NOMO-1 treated with dmso at 0.1 percent for 144 hours (cell line): ENCODE data around the gene ZC3H4.

ENCODE experiments used
- DNase-seq: peaks from one replicate; lab custom pipeline; 2025; ENCODE audit not compliant: unreplicated experiment; lab: John Stamatoyannopoulos, UW

Gene ZC3H4

DNA sequence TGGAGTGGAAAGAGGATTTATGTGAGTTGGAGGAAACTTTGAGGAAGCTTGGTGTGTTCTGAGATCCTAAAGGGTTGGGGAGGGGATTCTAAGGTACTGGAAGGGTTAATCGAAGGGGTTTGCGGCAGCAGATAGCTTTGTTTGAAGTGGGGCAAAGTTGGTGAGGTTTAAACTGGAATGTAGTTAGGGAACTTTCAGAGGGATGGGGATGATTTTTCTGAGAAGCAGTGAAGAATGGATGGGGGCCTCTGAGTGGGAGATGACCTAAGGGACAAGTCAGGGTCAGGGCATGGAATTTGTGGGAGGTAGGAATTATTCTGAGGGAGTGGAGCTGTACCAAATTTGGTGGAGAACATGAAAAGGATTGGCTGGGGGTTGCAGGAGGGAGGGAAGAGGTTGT is 21.0 kb upstream of the ZC3H4 start:
- DNase-seq: no peak

DNA sequence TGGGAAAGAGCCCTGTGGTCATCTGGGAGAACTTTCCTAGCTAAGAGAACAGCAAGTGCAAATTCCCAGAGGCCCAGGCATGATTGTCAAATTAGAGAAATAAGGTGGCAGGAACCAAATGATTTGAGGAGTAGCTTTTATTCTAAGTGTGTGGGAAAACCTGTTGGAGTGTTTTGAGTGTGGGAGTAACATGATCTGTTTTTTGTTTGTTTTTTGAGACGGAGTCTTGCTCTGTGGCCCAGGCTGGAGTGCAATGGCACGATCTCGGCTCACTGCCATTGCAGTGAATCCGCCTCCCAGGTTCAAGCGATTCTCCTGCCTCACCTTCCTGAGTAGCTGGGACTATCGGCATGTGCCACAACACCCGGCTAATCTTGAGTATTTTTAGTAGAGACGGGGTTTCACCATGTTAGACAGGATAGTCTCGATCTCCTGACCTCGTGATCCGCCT is 19.5 kb upstream of the ZC3H4 start:
- DNase-seq: no peak

DNA sequence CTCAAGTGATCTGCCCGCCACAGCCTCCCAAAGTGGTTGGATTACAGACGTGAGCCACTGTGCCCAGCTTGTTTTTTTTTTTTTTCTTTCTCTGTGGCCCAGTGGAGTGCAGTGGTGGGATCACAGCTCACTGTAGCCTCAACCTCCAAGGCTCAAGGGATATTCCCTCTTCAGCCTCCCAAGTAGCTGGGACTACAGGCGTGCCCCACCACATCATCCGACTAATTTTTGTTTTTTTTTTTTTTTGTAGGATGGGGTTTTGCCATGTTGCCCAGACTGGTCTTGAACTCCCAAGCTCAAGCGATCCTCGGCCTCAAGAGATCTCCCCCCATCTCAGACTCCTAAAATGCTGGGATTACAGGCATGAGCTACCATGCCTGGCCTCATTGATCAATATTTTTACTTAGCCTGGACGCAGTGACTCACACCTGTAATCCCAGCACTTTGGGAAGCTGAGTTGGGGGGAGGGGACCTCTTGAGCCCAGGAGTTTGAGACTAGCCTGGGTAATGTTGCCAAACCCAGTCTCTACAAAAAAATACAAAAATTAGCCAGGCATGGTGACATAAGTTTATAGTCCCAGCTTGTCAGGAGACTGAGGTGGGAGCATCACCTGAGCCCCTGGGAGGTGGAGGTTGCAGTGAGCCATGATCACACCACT is 18.7 kb upstream of the ZC3H4 start:
- no peak for DNase-seq

DNA sequence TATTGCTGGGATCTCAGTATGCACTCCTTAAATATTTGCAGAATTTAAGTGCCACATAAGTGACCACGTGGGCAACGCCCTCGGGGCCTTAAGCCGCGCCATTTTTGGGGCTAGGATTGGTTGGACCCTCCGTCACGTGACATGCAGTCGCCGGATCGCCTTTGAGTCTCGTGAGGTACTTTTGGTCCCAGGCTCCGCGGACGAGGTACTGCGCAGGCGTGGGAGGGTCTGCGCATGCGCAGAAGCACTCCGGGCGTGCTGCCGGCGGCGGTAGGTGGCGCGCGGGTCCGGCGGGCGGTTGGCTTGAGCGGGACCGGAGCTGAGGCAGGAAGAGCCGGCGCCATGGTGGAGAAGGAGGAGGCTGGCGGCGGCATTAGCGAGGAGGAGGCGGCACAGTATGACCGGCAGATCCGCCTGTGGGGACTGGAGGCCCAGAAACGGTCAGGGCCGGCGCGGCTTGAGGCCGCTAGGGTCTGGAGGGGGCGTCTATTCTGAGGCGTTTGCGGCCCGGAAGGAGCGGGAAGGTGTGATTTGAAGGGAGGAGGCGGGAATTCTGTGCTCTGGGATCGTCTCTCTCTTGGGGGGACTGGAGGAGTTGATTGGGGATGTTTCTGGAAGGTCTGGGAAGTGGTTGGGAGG is 17.1 kb upstream of the ZC3H4 start, which contains the start of gene SAE1:
TSS of gene SAE1 (plus strand) at position 247 of the 639 bp plus-strand sequence. CDS start at position 343, 96 bp downstream.
- peak; percentile 95 for DNase-seq

DNA sequence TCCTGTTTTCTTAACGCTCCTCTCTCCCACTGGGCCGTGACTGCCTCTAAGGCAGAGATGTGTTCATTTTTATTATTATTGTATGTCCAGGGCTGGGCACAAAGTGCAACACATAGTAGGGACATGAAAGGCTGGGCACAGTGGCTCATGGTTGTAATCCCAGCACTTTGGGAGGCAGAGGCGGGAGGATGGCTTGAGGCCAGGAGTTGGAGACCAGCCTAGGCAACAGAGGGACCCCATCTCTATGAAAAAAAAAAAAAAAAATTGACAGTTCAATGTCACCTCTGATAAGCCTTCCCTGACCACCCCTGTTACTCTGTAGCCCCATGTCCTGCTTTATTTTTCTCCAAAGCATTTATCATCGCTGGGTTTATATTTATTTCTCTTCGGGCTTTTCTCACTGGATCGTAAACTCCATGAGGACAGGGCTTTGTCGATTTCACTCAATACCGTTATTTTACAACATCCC is 16.6 kb upstream of the ZC3H4 start:
- no peak for DNase-seq

DNA sequence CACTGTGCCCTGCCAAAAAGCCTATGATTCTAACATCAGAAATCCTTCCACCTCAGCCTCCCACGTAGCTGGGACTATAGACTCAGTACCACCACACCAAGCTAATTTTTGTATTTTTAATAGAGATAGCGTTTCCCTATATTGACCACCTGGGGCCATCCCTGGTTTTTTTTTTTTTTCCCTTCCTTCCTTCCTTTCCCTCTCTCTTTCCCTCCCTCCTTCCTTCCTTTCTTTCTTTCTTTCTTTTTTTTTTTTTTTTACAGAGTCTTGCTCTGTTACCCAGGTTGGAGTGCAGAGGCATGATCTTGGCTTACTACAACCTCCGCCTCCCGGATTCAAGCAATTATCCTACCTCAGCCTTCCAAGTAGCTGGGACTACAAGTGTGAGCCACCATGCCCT is 16.0 kb upstream of the ZC3H4 start:
- no peak for DNase-seq

DNA sequence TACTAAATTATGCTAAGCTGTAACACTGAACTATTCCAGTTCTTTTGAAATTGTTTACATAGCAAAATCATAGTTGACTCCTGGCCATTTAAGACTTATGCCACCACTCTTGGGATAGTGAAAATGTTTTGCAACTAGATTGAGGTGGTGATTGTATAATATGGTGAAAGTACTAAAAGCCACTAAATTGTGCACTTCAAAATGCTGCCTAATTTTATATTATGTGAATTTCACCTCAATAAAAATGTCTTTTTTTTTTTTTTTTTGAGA is 12.0 kb upstream of the ZC3H4 start:
- no peak for DNase-seq

DNA sequence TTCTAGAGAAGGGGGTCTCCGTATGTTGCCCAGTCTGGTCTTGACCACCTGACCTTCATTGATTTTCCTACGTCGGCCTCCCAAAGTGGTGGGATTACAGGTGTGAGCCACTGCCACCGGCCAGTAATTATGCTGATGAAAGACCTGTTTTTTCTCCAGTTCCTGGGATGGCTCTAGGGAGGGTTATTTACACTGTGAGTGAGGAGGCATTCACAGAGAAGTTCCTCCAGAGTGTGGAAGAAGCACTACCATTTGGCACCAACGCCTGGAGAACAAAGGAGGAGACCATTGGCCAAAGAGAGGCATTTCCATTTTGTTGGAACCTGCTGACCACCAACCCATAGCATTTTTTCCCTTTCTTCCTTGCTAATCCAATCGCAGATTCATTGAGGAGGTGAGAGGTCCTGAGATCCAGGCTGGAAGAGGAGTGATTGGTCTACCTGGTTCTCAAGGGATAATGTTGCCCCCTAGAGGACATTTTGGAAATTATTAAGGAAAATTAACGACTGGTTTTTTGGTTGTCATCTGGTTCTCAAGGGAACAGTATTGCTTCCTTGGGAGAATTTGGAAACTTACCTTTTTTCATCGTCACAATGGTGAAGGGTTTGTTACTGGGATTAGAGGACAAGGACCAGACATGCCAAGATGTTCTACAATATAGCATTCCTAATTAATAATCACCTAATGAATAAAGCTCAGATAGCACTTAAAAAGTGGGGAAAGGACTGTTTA is 11.5 kb upstream of the ZC3H4 start:
- no peak for DNase-seq

DNA sequence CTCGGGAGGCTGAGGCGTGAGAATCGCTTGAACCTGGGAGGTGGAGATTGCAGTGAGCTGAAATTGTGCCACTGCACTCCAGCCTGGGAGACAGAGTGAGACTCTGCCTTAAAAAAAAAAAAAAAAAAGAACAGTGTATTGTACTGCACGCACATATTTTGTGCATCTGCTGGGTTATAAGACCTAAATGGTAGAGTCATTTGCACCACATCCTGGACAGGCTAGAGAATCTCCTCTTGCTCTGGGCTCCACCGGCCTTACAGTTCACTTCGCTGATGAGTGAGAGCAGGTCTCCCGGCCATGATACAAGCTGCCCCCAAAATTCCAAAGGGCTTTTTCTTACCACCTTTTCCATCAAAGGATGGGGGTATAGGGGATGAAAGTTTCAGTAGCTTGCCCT is 9.8 kb upstream of the ZC3H4 start:
- no peak for DNase-seq

DNA sequence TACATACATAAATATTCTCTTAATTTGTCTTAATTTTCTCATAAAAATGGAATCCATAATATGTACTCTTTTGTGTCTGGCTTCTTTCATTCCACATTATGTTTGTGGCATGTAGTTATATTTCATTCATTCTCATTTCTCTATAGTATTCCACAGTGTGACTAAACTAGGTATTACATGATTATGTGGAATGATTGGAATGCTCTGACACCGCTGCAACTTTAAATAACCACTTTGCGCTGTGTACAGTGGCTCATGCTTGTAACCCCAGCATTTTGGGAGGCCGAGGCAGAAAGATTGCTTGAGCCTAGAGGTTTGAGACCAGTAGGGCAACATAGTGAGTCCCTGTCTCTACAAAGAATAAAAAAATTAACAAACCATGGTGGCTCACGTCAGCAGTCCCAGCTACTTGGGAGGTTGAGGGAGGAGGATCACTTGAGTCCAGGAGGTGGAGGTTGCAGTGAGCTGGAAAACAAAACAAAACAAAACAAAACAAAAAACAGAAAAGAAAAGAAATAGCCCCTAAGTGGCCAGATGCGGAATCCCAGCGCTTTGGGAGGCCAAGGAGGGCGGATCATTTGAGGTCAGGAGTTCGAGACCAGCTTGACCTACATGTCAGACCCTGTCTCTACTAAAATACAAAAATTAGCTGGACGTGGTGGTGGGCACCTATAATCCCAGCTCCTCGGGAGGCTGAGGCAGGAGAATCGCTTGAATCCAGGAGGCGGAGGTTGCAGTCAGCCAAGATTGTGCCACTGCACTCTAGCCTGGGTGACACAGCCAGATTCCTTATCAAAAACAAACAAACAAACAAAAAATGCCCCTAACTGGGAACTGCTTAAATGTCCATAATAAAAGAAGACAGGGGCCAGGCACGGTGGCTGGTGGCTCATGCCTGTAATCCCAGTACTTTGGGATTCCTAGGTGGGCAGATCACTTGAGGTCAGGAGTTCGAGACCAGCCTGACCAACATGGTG is 9.1 kb upstream of the ZC3H4 start:
- no peak for DNase-seq

DNA sequence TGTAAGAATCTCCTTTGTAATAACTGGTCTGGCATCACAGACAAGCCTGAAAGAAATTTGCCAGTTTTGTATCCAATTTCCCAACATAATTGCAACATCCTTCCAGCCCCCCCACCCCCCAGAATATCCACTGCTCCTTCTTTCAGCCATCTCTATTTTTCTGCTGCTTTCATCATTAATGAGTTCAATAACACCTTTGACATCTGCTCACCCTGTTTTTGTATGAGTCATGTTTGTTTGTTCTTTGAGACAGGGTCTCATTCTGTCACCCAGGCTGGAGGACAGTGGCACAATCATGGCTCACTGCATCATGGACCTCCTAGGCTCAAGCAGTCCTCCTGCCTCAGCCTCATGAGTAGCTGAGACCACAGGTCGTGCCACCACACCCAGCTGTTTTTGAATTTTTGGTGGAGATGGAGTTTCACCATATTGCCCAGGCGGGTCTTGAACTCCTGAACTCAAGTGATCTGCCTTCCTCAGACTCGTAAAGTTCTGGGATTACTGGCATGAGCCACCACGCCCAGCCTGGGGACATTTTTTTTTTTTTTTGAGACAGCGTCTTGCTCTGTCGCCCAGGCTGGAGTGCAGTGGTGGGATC is 7.0 kb upstream of the ZC3H4 start:
- DNase-seq: no peak

DNA sequence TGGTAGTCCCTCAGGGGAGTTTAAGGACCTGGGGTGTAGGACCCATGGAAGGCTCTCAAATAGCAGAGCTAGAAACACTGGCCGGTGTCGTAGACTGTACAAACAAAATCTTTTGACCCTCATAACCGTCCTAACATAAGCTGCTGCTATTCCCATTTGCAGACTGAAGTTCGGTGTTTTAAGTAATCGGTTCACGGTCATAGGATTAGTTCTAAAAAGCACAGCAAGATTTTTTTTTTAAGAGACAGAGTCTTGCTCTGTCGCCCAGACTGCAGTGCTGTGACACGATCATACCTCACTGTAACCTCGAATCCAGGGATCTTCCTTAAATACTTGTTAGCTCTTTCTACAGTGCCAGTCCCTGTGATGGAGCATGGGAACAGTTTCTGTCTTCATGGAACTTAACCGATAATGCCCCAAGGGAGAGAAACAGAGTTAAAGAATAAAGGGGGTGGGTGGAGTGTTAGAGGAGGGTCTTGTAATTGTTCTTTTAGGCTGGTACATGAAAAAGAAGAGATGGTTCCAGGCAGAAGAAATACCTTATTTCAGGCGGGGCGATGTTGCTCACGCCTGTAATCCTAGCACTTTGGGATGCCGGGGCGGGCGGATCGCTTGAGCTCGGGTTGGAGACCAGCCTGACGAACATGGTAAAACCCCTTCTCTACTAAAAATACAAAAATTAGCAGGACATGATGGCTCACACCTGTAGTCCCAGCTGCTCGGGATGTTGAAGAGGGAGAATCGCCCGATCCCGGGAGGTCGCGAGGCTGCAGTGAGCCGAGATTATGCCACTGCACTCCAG is 475 bp upstream of the ZC3H4 start:
- no peak for DNase-seq

DNA sequence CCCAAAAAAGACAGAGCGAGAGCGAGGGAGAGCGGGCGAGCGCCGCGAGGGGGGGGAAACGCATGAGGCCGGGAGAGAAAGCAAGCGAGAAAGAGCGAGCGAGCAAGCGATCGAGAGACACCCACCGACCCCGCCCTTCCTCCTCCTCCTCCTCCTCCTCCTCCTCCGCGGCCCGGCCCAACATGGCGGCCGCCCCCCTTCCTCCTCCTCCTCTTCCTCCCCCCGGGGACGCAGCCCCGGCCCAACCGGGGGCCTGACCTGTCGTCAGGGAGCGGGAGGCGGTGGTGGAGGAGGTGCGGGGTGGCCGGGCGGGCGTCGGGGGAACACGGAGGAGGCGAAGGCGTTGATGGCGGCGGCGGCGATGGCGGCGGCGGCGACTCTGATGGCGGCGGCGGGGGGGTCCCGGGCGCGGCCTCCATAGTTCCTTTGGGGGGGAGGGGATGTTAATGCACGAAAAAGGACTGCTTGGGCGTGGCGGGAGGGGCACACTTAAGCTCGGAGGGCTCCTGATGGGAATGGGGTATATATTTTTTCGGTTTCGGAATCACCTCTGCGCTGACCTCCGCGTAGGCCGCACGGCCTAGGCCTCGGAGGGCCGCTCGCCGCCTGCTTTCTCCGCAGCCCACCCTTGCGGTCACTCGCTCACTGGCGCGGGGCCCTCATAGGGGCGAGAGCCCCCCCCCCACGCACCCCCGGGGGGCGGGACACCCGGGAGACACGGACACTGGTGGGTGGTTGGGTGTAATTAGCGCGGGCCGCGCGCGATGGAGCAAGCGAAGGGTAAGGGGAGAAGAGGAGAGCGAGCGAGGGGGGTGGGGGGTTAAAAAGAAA is 1.2 kb downstream of the ZC3H4 start:
- DNase-seq: peak; percentile 87

DNA sequence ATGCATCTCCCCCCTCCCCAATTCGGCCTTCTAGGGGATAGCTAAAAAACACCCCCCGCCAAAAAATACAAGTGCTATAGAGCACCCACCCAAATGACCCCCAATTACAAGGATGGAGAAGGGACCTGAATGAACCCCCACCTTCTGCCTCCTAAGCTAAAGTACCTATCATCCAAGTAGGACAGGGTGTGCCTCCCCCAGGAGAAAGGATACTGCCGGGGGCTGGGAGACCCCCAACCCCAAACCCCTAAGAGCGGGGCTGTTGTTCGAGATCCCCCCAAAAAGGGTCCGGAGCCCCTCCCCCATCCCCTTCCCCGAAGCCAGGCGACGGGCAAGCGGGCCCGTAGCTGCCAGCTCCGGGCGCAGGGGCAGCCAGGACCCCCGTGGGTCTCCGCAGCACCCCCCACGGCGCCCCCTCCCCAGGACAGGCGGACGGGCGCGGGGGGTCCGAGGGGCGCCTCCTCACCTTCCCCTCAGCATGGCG is 1.9 kb downstream of the ZC3H4 start:
- no peak for DNase-seq

DNA sequence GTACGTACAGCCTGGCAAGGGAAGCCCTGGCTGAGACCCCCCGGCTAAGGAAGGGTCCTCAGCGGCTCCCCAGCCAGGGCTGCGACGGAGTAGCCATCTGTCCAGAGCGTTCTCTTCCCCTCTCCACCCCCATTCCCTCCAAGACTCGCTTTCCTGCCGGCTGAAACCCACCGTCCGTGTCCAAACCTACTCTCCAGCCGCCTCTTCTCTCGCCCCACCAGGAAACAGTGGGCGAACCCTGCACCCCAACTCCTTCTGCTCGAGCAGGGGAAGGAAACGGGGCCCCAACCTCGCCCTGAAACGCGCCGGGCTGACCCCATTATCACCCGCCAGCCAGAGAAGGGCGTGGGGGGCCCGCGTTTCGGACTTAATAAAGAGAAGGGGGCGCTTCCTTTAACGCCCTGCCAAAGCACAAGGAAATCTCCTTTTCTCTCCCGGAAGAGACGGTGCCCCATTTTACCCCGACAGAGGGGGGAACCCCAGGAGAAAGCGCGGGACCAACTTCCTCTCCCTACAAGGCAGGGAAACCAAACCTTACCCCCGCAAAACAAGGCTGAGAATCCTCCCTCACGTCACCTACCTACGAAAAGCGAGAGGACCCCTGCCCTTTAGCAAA is 2.5 kb downstream of the ZC3H4 start:
- DNase-seq: peak; percentile 13

DNA sequence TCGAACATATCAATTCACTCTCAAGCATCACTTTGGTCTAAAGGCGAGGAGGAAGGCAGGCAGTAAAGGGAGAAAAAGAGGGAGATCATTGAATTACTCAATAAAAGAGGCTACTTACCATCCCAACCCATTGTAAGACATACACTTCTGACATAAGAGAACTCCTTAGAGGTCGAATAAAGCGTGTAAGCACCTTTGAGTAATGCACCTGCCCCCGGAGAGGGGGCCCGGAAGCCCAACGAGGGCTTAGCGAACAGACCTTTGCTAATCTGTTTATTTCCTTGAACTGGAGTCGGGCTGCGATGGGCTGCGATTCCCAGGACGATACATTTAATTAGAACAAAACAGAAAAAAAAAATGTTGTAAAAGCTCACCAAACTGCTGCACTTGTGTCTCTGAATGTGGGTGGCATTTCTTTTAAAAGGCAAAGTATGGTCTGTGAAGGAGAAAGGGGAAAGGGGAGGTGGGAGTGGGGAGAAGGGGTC is 3.0 kb downstream of the ZC3H4 start:
- DNase-seq: no peak

DNA sequence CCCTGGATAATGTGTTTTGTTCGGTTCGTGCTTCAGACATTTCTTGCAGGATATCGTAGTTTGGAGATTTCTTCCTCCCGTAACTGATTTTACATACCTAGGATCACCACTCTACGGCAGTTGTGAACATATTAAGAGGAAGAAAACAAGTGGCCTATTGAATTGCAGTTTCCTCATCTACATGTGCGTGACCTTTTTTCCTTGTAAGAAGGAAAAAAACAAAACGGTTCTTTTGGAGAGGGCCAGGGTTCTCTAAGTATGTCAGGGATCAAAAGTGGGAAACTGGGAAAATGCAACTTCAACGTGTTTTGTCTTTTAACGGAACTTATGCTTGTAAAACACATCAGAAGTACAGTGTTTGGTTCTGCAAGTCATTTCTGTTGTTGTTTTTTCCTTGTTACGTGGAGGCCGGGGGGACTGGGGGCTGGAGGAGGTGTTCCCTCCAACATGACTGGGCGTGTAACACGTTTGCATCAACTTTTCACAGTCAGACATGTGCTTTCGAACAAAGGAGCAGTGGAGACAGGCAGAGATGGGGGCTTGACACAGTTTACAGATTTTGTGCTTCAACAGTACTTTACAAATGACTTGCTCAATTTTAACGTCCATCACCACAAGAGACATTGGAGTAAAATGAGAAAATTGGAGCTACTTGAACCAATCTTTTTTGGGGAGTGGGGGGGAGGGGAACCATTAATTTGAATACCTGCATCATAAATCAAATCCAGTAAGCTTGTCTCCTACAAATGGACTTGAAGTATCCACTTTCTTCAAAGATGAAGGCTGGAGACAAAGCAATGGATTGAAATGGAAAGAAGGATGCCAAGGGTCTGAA is 3.8 kb downstream of the ZC3H4 start:
- DNase-seq: no peak
